Loucy (cell line): ENCODE measurements around the gene DYNLT3.

Experiments
- H2AFZ ChIP-seq: fragments of 200-600 bp; sonication (generic); 2 replicates; pipeline ENCODE4 v1.6.0; 2016; ENCODE audit warnings: antibody characterized with exemption, mild to moderate bottlenecking, low read length, moderate library complexity
- H3F3A ChIP-seq: fragments of 200-600 bp; 2 replicates; pipeline ENCODE4 v1.6.0; 2016; ENCODE audit warnings: antibody characterized with exemption, low read depth, mild to moderate bottlenecking
- H3K27me3 ChIP-seq: fragments of 200-600 bp; sonication (generic); 2 replicates; pipeline ENCODE4 v1.6.1; 2014; ENCODE audit warnings: low read length, mild to moderate bottlenecking; ENCODE audit not compliant: insufficient read depth, poor library complexity, severe bottlenecking
- H3K36me3 ChIP-seq: fragments of 200-600 bp; sonication (generic); 2 replicates; pipeline ENCODE4 v1.6.1; 2016; ENCODE audit warnings: low read length; ENCODE audit not compliant: insufficient read depth
- H3K4me1 ChIP-seq: fragments of 200-600 bp; sonication (generic); 2 replicates; pipeline ENCODE4 v1.5.1; 2014; ENCODE audit warnings: low read length, mild to moderate bottlenecking; ENCODE audit not compliant: insufficient read depth, poor library complexity, severe bottlenecking
- H3K4me2 ChIP-seq: fragments of 200-600 bp; sonication (generic); 2 replicates; pipeline ENCODE4 v1.6.0; 2014; ENCODE audit warnings: antibody characterized with exemption, low read length, low read depth, mild to moderate bottlenecking; ENCODE audit not compliant: poor library complexity, severe bottlenecking
- H3K4me3 ChIP-seq: fragments of 200-600 bp; sonication (generic); 2 replicates; pipeline ENCODE4 v1.5.1; 2014; ENCODE audit warnings: low read length, mild to moderate bottlenecking, mixed read lengths; ENCODE audit not compliant: poor library complexity, severe bottlenecking
- H3K79me2 ChIP-seq: fragments of 200-600 bp; sonication (generic); 2 replicates; pipeline ENCODE4 v1.6.1; 2014; ENCODE audit warnings: low read length; ENCODE audit not compliant: insufficient read depth
- H3K9ac ChIP-seq: fragments of 200-600 bp; sonication (generic); 2 replicates; pipeline ENCODE4 v1.6.0; 2014; ENCODE audit warnings: mild to moderate bottlenecking, low read depth, low read length, moderate library complexity; ENCODE audit not compliant: poor library complexity, severe bottlenecking
- H3K9me2 ChIP-seq: fragments of 200-600 bp; sonication (generic); replicated peaks from 2 replicates; pipeline ENCODE4 v1.6.1; 2016; ENCODE audit warnings: low read depth, low read length, mixed read lengths
- H3K9me3 ChIP-seq: fragments of 200-600 bp; sonication (generic); 2 replicates; pipeline ENCODE4 v1.6.1; 2014; ENCODE audit warnings: mild to moderate bottlenecking, antibody characterized with exemption, low read length, low read depth; ENCODE audit not compliant: insufficient read depth
- H4K20me1 ChIP-seq: fragments of 200-600 bp; sonication (generic); 2 replicates; pipeline ENCODE4 v1.6.0; 2014; ENCODE audit warnings: antibody characterized with exemption, low read length, mild to moderate bottlenecking; ENCODE audit not compliant: insufficient read depth, poor library complexity, severe bottlenecking
- CTCF ChIP-seq: fragments of 200-600 bp; sonication (generic); conservative IDR thresholded peaks from 2 replicates; pipeline ENCODE4 v1.5.1; 2014; ENCODE audit warnings: mild to moderate bottlenecking, antibody characterized with exemption, low read length
- EZH2phosphoT487 ChIP-seq: fragments of 200-600 bp; IDR thresholded peaks from 2 replicates; pipeline ENCODE4 v1.6.1; 2018; ENCODE audit warnings: antibody characterized with exemption, mild to moderate bottlenecking, moderate library complexity, borderline replicate concordance

DYNLT3 gene

GRCh38 chrX:37871626-37872302, 24.4 kb upstream of the DYNLT3 start:
- no peaks in the 10 kb centered on the region for H3K79me2 ChIP-seq
- no peaks in the 10 kb centered on the region for H3K4me1 ChIP-seq
- no peaks in the 10 kb centered on the region for H4K20me1 ChIP-seq
- no peaks in the 10 kb centered on the region for H3F3A ChIP-seq
- H3K9me2 ChIP-seq, result no peaks in the 10 kb centered on the region
- no peak overlapping the region for H3K9ac ChIP-seq
- no peaks in the 10 kb centered on the region for H3K36me3 ChIP-seq
- no peaks in the 10 kb centered on the region for H3K9me3 ChIP-seq
- H3K4me2 ChIP-seq, result no peak overlapping the region
- no peak for TF ChIP-seq CTCF
- no peak for TF ChIP-seq EZH2phosphoT487
- no peaks in the 10 kb centered on the region for H3K27me3 ChIP-seq
- no peak overlapping the region for H2AFZ ChIP-seq
- H3K4me3 ChIP-seq, result no peak overlapping the region

- H3K27me3 ChIP-seq, result no peaks in the 10 kb centered on the region
- H4K20me1 ChIP-seq, result no peaks in the 10 kb centered on the region
- H3K4me1 ChIP-seq, result no peaks in the 10 kb centered on the region
- H3K4me3 ChIP-seq, result peak overlapping the region; percentile 60
- no peaks in the 10 kb centered on the region for H3F3A ChIP-seq
- no peaks in the 10 kb centered on the region for H3K9me3 ChIP-seq
- peak overlapping the region; percentile 75; the same call in 1 of the 2 replicates for H2AFZ ChIP-seq
- no peaks in the 10 kb centered on the region for H3K79me2 ChIP-seq
- TF ChIP-seq EZH2phosphoT487 (no peak), CTCF (no peak)
- H3K9ac ChIP-seq, result no peak overlapping the region
- no peak overlapping the region for H3K4me2 ChIP-seq
- no peaks in the 10 kb centered on the region for H3K36me3 ChIP-seq
- no peaks in the 10 kb centered on the region for H3K9me2 ChIP-seq
These were observed 20.3 kb upstream of the DYNLT3 start for GRCh38 chrX:37867536-37868153.

GRCh38 chrX:37863728-37864127, 16.4 kb upstream of the DYNLT3 start:
- Histone ChIP-seq H2AFZ (no peak overlapping the region), H3K4me1 (no peaks in the 10 kb centered on the region), H3K79me2 (no peaks in the 10 kb centered on the region)

More at GRCh38 chrX:37863728-37864127, 16.4 kb upstream of the DYNLT3 start:
- Histone ChIP-seq H3K9me3 (no peaks in the 10 kb centered on the region), H3K4me3 (no peak overlapping the region), H4K20me1 (no peaks in the 10 kb centered on the region), H3K9ac (no peak overlapping the region), H3K4me2 (no peak overlapping the region), H3K9me2 (no peaks in the 10 kb centered on the region), H3K27me3 (no peaks in the 10 kb centered on the region), H3F3A (no peaks in the 10 kb centered on the region), H3K36me3 (no peaks in the 10 kb centered on the region)
- TF ChIP-seq EZH2phosphoT487 (no peak), CTCF (no peak)
